ENCODE measurements around the gene SPOCK2. TPM values are rescaled to one million over a fixed set of nuclear protein-coding genes. Genes with fewer than 3 reads are reported as not detected.

Gene SPOCK2
- total and polyA plus RNA-seq, 10 donors = 12.6 to 64.3 (median 40.5) TPM

DNA sequence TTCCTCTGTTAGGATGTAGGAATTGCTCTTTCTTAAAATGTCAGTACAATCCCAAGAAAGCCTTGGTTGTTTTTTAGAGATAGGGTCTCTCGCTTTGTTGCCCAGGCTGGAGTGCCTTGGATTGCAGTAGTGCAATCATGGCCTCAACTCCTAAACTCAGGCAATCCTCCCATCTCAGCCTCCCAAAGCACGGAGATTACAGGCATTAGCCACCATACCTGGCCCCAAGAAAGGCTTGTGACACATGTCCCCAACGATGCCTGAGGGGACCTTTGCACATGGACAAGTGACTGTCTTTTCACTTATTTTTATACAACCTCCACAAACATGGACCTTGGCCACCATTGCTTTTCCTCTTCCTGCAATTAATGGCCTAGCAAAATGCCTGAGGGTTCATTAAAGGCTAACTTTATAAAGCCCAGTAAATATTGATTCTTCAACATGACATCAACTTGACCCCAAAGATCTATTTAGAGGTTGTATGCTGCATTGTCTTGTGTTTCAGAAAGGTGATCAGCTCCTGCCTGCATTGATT is 10.0 kb upstream of the SPOCK2 start:
- Histone ChIP-seq H3K27ac (no peak overlapping the region), H3K36me3 (peaks cover 0 to 93% (median 40%) of the 10 kb centered on the region in 6 donors), H3K9me3 (no peaks in the 10 kb centered on the region), H3K4me3 (no peak overlapping the region), H3K27me3 (replicated peaks in 1 of 7) (no peaks in the 10 kb centered on the region), H3K4me1 (no peaks in the 10 kb centered on the region)
- no peak for DNase-seq
- WGBS, 5 donors = 90 to 95% (median 93%) methylated on average over 3 of the region's 3 CpGs
- TF ChIP-seq POLR2AphosphoS5 (IDR thresholded peaks at IDR 0.05) (no peak), POLR2A (IDR thresholded peaks at IDR 0.05) (no peak)
- TF ChIP-seq, protein P1, sequence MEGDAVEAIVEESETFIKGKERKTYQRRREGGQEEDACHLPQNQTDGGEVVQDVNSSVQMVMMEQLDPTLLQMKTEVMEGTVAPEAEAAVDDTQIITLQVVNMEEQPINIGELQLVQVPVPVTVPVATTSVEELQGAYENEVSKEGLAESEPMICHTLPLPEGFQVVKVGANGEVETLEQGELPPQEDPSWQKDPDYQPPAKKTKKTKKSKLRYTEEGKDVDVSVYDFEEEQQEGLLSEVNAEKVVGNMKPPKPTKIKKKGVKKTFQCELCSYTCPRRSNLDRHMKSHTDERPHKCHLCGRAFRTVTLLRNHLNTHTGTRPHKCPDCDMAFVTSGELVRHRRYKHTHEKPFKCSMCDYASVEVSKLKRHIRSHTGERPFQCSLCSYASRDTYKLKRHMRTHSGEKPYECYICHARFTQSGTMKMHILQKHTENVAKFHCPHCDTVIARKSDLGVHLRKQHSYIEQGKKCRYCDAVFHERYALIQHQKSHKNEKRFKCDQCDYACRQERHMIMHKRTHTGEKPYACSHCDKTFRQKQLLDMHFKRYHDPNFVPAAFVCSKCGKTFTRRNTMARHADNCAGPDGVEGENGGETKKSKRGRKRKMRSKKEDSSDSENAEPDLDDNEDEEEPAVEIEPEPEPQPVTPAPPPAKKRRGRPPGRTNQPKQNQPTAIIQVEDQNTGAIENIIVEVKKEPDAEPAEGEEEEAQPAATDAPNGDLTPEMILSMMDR (IDR thresholded peaks at IDR 0.05 in 8 of 11, conservative IDR thresholded peaks at IDR 0.05 in 3 of 11) = no peak
- intact Hi-C loops (cut with DNase I; ENCODE audit: low total_unique reads) = no loop called here

DNA sequence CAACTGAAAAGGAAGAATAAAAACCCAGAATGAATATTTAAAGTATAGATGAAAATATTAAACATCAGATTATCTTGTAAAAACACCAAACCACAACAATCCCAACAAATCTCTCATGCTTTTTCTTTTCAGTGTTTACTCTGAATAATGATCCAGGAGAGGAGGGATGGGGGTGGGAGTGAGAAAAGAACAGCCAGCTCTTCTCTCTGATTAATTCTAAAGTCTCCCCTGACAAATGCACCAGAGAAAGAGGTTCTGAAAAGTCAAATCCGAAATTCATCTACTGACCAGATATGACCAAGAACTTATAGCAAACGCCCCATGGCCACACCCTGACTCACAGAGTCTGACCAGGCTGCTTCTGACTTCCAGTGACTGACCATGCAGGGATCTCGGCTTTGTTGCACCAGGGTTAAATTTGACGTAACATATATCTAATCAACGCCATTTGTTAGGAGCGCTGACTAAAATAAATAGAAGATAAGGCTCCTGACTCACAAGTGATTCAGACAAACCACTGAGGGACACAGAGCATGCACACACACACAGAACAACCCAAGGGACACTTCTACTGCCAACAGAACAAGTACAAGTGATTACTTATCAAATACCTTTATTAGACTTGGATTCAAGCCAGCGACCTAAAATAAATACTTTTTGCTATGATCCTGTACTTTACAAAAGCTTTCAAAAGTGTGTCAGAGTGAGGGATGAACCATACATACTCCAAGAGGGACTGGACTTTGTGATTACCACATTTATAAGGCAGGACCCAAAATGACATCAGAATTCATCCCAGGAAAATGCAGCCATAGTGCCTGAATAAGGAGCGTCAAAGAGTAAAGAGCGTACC is 9.3 kb upstream of the SPOCK2 start:
- intact Hi-C loops (cut with DNase I; ENCODE audit: low total_unique reads) = no loop called here
- no peaks in the 10 kb centered on the region for H3K4me1 ChIP-seq
- H3K27me3 ChIP-seq (replicated peaks in 1 of 7) = no peaks in the 10 kb centered on the region
- WGBS, 5 donors = 84 to 97% (median 93%) methylated on average over 9 of the region's 9 CpGs
- TF ChIP-seq POLR2A (IDR thresholded peaks at IDR 0.05) (no peak), POLR2AphosphoS5 (IDR thresholded peaks at IDR 0.05) (no peak)
- TF ChIP-seq, protein P1 (IDR thresholded peaks at IDR 0.05 in 8 of 11, conservative IDR thresholded peaks at IDR 0.05 in 3 of 11) = no peak
- no peak overlapping the region for H3K4me3 ChIP-seq
- H3K9me3 ChIP-seq = no peaks in the 10 kb centered on the region
- no peak for DNase-seq
- H3K36me3 ChIP-seq = peaks cover 0 to 92% (median 39%) of the 10 kb centered on the region in 6 donors
- H3K27ac ChIP-seq = no peak overlapping the region

DNA sequence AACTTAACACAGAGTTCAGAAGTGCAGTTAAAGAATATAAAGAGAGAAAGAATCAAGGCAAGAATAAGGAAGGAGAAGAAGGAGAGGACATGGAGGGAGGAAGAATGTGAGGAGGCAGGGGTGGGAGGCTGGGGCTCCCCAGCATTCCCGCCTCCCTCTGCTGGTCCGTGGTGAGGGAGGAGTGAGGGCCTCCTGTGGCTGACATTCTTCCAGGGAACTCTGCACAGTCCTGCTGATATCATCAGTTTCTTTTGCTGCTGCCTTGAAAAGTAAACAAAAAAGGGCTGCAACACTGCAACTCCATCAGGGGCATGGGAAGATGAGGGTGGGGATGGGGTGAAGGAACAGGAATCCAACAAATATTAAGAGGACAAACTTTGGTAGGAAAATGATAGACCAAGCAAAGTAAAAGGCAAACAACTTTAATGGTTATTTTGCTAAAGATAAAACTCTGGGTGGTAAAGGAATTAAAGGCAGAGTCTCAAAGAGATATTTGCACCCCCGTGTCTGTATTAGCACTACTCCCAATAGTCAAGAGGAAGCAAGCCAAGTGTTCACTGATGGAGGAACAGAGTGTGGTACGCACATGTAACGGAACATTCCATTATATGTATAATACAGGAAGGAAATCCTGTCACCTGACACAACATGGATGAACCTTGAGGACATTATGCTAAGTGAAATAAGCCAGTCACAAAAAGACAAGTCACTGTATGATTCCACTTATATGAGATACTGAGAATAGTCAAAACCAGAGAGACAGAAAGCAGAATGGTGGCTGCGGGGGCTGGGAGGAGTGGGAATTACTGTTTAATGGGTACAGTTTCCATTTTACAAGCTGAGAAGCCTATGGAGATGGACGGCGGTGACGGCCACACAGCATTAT is 8.0 kb upstream of the SPOCK2 start:
- no peak overlapping the region for H3K4me3 ChIP-seq
- H3K27ac ChIP-seq = no peak overlapping the region
- no peaks in the 10 kb centered on the region for H3K9me3 ChIP-seq
- H3K36me3 ChIP-seq = peaks cover 0 to 86% (median 27%) of the 10 kb centered on the region in 6 donors
- DNase-seq = no peak
- intact Hi-C loops (cut with DNase I; ENCODE audit: low total_unique reads) = no loop called here
- TF ChIP-seq POLR2AphosphoS5 (IDR thresholded peaks at IDR 0.05) (no peak), POLR2A (IDR thresholded peaks at IDR 0.05) (no peak)
- TF ChIP-seq, protein P1 (IDR thresholded peaks at IDR 0.05 in 8 of 11, conservative IDR thresholded peaks at IDR 0.05 in 3 of 11) = no peak
- no peaks in the 10 kb centered on the region for H3K27me3 ChIP-seq (replicated peaks in 1 of 7)
- 79 to 85% (median 84%) methylated on average over 9 of the region's 9 CpGs for WGBS, 5 donors
- H3K4me1 ChIP-seq = no peaks in the 10 kb centered on the region

Data from spleen (tissue), 11 donors.